DOHH2 (cell line): ENCODE measurements around the gene PRPF18.

Experiments used
- EZH2phosphoT487 ChIP-seq: fragments of 200-600 bp; sonication (generic); IDR thresholded peaks from 2 replicates; pipeline ENCODE4 v1.6.1; 2017; ENCODE audit warnings: borderline replicate concordance, mild to moderate bottlenecking, antibody characterized with exemption, low read length, moderate library complexity, mixed read lengths
- TF ChIP-seq, protein P1 (sequence below): fragments of 200-600 bp; sonication (generic); IDR thresholded peaks from one replicate; pipeline ENCODE4 v1.5.1; 2014; ENCODE audit warnings: antibody characterized with exemption, mild to moderate bottlenecking, low read depth, low read length; ENCODE audit not compliant: poor library complexity, severe bottlenecking

DNA sequence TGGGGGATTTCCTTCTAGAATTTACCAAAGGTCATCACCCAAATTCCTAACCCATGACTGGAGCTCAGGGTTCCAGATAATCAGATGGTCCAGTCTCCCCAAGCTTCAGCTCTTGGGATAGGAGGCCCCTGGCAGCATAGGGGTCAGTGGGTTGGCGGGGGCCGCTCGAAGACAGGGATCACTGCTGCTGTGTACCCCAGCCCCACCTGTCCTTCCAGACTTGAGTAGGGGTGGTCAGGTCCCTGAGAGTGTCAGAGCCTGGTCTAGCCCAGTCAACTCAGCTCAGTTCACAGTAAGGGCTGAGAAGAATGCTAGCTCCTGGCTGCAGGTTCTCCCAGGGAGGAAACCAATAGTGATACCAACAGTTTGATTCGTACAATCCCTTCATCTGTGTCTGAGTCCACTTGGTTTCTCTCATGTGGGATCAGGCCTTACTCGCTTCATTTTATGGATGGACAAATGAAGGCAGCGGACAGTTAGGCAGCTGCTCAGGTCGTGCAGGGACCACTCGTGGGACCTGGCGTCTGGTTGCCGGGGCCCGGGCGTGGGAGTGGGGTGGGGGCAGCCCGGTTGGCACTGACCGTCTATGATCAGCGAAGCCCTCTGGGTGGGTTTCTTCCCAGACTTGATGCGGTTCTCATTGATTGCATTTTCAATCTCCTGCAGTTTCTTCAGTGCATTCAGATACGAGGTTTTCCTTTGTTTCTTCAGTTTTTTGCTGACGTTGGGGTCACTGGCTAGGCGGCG, 78.9 kb downstream of the PRPF18 start:
- TF ChIP-seq, protein P1, sequence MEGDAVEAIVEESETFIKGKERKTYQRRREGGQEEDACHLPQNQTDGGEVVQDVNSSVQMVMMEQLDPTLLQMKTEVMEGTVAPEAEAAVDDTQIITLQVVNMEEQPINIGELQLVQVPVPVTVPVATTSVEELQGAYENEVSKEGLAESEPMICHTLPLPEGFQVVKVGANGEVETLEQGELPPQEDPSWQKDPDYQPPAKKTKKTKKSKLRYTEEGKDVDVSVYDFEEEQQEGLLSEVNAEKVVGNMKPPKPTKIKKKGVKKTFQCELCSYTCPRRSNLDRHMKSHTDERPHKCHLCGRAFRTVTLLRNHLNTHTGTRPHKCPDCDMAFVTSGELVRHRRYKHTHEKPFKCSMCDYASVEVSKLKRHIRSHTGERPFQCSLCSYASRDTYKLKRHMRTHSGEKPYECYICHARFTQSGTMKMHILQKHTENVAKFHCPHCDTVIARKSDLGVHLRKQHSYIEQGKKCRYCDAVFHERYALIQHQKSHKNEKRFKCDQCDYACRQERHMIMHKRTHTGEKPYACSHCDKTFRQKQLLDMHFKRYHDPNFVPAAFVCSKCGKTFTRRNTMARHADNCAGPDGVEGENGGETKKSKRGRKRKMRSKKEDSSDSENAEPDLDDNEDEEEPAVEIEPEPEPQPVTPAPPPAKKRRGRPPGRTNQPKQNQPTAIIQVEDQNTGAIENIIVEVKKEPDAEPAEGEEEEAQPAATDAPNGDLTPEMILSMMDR: no peak
- TF ChIP-seq EZH2phosphoT487: no peak
